GM10266 (cell line): ENCODE results near the gene ACOX2.

Experiments used
- DNase-seq: peaks from one replicate; pipeline ENCODE4 v3.0.0; 2012; ENCODE audit errors: extremely low spot score
- CTCF ChIP-seq: IDR thresholded peaks from 2 replicates; pipeline ENCODE4 v1.5.1; 2012; ENCODE audit warnings: mild to moderate bottlenecking, low read depth; ENCODE audit not compliant: control insufficient read depth, insufficient read depth; ENCODE audit errors: missing control alignments

The ACOX2 gene

GRCh38 chr3:58572634-58573230, 35.7 kb upstream of the ACOX2 start:
- DNase-seq: no peak
- no peak for TF ChIP-seq CTCF

GRCh38 chr3:58572013-58572633, 35.1 kb upstream of the ACOX2 start:
- TF ChIP-seq CTCF: no peak
- no peak for DNase-seq

- DNase-seq: no peak
- TF ChIP-seq CTCF: no peak
Measured at GRCh38 chr3:58570851-58571250, 33.9 kb upstream of the ACOX2 start.

- no peak for DNase-seq
- TF ChIP-seq CTCF: no peak
Measured at GRCh38 chr3:58569287-58570001, 32.5 kb upstream of the ACOX2 start.

GRCh38 chr3:58568572-58569286, 31.7 kb upstream of the ACOX2 start:
- TF ChIP-seq CTCF: peak; percentile 94
- peak; percentile 69 for DNase-seq

GRCh38 chr3:58567251-58567515, 30.2 kb upstream of the ACOX2 start:
- no peak for DNase-seq
- TF ChIP-seq CTCF: no peak
